NCI-H146 (cell line): ENCODE data around the gene TBC1D22A.

ENCODE experiments used
- DNase-seq: peaks from one replicate; lab custom pipeline; 2025; lab: John Stamatoyannopoulos, UW

TBC1D22A gene

GRCh38 chr22:46958658-46959057 is 196.2 kb downstream of the TBC1D22A start:
- DNase-seq = no peak

- DNase-seq = no peak
Measured at GRCh38 chr22:46959369-46959768, 196.9 kb downstream of the TBC1D22A start.

- DNase-seq = no peak
Measured at GRCh38 chr22:46961591-46962295, 199.3 kb downstream of the TBC1D22A start.

- DNase-seq = no peak
Measured at GRCh38 chr22:46962406-46962805, 200.0 kb downstream of the TBC1D22A start.

GRCh38 chr22:46963672-46964545 is 201.5 kb downstream of the TBC1D22A start:
- peak; percentile 90 for DNase-seq

- DNase-seq = no peak
Measured at GRCh38 chr22:46964773-46965550, 202.5 kb downstream of the TBC1D22A start.

GRCh38 chr22:46965555-46966494 is 203.4 kb downstream of the TBC1D22A start:
- DNase-seq = no peak

- no peak for DNase-seq
Measured at GRCh38 chr22:46966495-46966845, 204.0 kb downstream of the TBC1D22A start.

- DNase-seq = no peak
Measured at GRCh38 chr22:46966846-46967245, 204.4 kb downstream of the TBC1D22A start.

GRCh38 chr22:46967445-46968358 is 205.3 kb downstream of the TBC1D22A start:
- no peak for DNase-seq

GRCh38 chr22:46968359-46968740 is 205.9 kb downstream of the TBC1D22A start:
- no peak for DNase-seq

- DNase-seq = no peak
Measured at GRCh38 chr22:46968848-46969247, 206.4 kb downstream of the TBC1D22A start.

- DNase-seq = no peak
Measured at GRCh38 chr22:46969491-46969890, 207.0 kb downstream of the TBC1D22A start.

- DNase-seq = no peak
Measured at GRCh38 chr22:46969961-46970360, 207.5 kb downstream of the TBC1D22A start.

- DNase-seq = no peak
Measured at GRCh38 chr22:46970411-46971098, 208.1 kb downstream of the TBC1D22A start.

- DNase-seq = peak; percentile 58
Measured at GRCh38 chr22:46971099-46971763, 208.8 kb downstream of the TBC1D22A start.

- DNase-seq = no peak
Measured at GRCh38 chr22:46971764-46972125, 209.3 kb downstream of the TBC1D22A start.

GRCh38 chr22:46972256-46972655 is 209.8 kb downstream of the TBC1D22A start:
- DNase-seq = no peak
